Suppressor macrophage treated with lipopolysaccharide for 4 hours (primary cell): Measurements from ENCODE around the gene USHBP1.

Source experiments
- DNase-seq: peaks from one replicate; pipeline ENCODE4 v3.0.0-alpha.2; 2020

USHBP1 gene

GRCh38 chr19:17237747-17238706 lies 26.5 kb downstream of the USHBP1 start:
- DNase-seq, result no peak

DNA sequence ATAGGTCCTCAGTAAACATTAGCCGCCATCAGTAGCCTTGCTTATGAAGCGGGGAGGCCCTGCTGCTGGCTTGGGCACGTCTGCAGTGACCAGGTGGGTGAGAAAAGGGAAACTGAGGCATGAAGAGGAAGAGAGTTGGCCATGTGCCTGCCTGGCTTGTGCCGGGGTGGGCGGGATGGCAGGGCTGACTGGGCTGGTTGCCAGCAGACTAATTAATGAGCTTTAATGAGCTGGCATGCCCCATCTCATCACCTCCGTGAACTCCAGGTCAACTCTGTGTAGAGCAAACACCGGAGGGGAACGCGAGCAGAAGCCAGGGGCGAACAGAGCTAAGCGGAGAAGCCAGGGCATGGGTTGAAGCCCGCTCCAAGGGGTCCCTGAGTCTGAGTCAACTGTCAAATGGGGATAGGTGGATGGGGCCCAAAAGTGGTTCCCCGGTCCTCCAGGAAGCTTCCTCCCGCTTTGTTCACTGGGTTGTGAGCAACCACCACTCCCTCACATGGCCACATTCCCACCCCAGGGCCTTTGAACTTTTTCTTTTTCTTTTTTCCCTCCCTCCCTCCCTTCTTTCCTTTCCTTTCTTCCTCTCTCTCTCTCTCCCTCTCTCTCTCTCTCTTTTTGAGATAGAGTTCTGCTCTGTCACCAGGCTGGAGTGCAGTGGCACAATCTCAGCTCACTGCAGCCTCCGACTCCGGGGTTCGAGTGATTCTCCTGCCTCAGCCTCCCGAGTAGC lies 27.6 kb downstream of the USHBP1 start:
- no peak for DNase-seq

GRCh38 chr19:17235971-17236777 lies 28.4 kb downstream of the USHBP1 start:
- DNase-seq, result no peak

DNA sequence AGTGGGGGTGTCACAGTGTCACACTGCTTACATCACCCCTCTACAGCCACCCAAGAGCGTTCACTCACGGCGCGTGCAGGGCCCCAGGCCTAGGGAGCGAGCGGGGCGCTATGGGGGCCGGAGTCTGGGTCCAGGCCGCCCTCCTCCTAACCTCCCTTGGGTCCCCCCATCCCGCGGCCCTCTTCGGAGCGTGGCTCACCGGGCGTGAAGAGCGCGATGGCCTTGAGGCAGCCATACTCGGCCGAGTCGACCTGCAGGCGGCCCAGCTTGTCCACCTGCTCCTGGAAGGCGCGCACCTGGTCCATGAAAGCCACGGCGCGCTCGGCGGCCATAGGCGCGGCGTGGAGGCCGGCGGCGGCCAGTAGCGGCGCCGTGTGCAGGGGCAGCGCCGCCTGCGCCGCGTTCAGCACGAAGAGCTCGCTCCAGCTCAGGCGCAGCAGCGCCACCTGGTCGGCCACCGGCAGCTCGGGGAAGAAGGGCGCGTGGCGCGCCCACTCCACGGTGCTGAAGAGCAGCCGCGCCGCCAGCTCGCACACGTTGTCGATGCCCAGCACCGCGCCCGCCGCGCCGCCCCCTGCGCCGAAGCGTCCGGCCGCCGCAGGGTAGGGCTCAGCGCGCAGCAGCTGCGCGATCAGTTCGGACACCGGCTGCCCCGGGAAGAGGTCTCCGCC lies 29.1 kb downstream of the USHBP1 start:
- peak; percentile 74 for DNase-seq

DNA sequence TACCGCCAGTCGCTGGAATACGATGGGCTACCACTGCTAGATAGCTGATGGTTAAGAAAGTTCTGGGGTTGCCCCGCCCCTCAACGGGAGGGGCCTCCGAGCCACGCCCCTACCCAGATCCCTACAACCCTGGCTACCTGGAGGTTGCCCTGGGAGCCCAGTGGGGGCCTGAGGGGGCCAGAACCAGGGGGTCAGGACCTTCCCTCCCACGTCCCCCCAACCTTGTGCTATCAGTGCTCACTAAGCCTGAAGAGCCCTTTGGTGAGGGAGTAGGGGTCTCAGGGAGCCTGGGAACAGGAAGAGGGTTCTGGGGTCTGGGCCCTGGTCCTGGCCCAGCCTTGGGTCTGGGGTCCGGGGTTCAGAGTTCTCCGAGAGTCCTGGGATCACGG lies 29.6 kb downstream of the USHBP1 start:
- DNase-seq, result peak; percentile 58

DNA sequence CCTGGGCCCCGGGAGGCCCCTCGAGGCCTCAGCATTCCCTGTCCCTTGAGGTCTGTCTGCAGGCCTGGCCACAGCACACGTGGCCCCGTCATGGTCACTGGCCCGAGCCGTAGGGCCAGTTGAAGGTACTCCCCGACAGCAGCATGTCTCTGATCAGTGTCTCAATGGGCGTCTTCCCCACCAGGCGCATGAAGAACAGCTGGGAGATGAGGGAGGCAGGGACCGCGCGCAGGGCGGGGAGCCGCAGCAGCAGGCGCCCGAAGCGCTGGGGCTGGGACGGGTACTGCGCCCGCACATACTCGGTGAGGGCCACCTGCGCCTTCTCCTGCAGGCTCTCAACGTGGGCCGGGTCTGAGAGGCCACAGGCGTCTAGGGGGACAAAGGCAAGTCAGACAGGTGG lies 32.3 kb downstream of the USHBP1 start:
- no peak for DNase-seq

DNA sequence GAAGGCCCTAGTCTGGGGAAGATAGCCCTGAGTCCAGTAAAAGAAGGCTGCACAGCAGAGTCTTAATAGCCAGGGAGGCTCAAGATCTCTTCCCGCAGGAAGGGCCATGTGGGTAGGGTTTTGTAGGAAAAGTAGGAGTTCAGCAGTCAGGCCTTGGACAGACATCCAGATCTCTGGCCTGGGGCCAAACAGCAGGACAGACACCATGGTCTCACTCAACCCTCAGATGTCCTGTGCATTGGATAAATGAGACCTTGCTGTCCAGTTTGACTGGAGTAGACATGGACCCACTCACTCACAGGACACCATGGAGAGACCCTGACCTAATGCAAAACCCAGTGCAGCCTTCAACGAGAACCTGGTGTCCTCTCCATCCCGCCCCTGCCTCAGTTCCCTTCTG lies 34.7 kb downstream of the USHBP1 start:
- DNase-seq, result no peak

DNA sequence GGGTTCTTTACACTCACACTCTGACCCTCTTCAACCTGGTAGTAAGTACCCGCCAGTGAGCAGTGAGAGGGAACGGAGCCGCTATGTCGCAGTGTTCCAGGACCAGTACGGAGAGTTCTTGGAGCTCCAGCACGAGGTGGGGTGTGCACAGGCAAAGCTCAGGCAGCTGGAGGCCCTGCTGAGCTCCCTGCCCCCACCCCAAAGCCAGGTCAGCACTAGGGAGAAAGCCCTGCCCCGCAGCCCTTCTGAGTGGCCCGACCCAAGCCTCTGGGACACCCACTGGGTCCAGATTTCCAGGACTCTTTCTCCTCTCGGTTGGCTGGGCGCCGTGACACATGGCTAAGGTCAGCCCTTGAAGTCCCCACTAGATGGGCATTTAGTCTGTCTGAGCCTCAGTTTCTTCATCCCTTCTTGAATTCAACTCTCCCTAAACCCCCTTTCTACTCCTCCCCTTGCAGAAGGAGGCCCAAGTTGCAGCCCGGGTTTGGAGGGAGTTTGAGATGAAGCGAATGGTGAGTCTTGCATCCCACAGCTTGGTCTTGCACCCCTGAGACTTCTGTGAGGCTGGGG lies 36.7 kb downstream of the USHBP1 start:
- DNase-seq, result no peak

- peak; percentile 99 for DNase-seq
Observed at GRCh38 chr19:17226002-17226933, 38.3 kb downstream of the USHBP1 start, which contains the start of gene OCEL1. Gene OCEL1 (plus strand): TSS chr19:17226226. CDS start chr19:17226248, 22 bp downstream.

DNA sequence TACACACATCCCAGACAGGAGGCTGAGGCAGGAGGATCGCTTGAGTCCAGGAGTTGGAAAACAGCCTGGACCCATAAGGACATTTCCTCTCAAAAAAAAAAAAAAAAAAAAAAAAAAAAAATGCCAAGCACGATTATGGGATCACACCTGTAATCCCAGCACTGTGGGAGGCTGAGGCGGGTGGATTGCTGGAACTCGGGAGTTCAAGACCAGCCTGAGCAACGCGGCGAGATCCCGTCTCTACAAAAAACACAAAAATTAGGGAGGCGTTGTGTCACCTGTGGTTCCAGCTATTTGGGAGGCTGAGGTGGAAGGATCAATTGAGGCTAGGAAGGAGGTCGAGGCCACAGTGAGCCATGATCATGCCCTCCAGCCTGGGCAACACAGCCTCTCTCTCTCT lies 39.5 kb downstream of the USHBP1 start:
- no peak for DNase-seq

DNA sequence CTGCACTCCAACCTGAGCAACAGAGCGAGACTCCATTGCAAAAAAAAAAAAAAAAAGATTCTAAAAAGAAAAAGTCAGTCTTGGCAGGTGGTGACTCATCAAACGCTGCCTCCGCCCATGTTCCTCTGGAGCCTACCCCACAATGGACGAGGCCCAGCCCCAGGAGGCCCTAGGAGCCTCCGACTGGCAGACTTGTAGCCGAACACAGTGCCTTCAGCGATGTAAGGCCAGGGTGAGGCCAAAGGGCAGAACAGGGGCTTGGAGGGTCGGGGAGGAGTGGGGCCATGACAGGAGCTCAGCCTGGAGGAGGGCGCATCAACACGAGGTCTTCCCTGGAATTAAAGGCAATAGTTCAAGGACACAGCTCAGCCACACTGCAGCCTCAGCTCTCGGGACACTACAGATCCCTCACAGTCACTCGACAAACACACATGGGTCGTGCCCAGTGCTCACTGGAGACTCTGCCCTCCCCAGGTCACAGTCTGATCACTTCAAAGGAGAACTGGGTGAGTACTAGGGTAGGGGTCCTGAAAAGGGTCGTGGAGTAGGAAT lies 44.3 kb downstream of the USHBP1 start:
- peak; percentile 40 for DNase-seq

DNA sequence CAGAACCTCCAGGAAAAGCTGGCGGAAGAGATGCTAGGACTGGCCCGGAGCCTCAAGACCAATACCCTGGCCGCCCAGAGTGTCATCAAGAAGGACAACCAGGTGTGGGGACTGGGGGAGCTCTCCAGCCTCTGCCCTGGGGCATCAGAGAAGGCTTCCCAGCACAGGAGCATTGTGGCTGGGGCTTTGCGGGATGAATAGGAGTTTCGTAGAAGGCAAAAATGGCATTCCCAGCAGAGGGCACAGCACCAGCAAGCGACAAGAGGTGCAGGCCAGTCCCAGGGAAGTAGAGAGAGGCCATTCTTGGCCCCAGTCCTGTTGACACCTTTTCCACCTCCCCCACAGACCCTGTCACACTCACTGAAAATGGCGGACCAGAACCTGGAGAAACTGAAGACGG lies 45.3 kb downstream of the USHBP1 start:
- DNase-seq, result no peak

GRCh38 chr19:17216058-17216670 lies 48.4 kb downstream of the USHBP1 start:
- DNase-seq, result no peak

GRCh38 chr19:17215127-17215971 lies 49.2 kb downstream of the USHBP1 start, which contains the start of gene USE1:
Gene USE1 (plus strand): TSS chr19:17215357. CDS start chr19:17215406, 49 bp downstream.
- peak; percentile 94 for DNase-seq

DNA sequence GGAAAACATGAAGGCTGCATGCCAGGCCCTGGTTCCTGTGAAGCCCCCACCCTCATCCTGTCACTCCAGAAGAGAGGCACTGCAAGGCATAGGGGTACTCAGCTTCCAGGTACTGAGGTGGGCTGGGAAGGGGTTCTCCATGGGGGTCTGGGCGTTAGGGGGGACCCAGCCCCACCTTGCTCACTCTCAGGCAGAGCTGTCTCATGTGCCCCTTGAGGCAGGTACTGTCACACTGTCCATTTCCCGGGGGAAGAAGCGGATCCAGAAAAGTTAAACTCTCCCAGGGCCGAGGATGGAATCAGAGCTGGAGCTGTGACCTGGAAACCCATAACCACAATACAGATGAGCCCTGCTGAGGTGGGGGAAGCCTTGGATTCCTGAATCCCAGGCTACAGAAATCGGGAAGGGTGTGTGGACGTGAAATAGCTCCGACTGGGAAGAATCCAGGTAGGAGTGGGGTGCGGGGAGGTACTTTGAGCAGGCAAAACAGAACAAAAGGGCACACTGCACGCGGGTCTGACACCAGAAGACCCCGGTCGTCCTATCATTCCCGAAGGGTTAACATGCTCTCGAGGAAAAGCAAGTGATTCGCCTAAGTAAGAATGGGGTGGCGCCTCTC lies 49.9 kb downstream of the USHBP1 start:
- no peak for DNase-seq

DNA sequence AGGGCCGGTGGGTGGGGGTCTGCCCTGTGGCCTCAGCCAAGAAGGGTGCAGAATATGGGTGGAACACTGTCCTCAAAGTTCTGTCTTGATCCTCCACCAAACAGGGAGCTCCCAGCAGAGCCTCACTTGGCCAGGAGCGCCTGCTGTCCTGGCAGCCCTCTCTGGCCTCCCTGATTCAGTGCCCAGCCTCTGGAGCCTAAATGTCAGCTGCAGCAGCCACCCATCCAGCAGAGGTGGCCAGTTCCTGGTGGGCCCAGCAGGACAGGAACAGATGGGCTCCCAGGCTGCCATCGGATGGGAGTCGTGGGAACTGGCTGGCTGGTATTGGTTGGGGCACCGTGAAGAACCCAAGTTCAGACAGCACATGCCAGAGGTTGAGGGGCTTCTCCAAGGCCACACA lies 51.2 kb downstream of the USHBP1 start:
- DNase-seq, result no peak

DNA sequence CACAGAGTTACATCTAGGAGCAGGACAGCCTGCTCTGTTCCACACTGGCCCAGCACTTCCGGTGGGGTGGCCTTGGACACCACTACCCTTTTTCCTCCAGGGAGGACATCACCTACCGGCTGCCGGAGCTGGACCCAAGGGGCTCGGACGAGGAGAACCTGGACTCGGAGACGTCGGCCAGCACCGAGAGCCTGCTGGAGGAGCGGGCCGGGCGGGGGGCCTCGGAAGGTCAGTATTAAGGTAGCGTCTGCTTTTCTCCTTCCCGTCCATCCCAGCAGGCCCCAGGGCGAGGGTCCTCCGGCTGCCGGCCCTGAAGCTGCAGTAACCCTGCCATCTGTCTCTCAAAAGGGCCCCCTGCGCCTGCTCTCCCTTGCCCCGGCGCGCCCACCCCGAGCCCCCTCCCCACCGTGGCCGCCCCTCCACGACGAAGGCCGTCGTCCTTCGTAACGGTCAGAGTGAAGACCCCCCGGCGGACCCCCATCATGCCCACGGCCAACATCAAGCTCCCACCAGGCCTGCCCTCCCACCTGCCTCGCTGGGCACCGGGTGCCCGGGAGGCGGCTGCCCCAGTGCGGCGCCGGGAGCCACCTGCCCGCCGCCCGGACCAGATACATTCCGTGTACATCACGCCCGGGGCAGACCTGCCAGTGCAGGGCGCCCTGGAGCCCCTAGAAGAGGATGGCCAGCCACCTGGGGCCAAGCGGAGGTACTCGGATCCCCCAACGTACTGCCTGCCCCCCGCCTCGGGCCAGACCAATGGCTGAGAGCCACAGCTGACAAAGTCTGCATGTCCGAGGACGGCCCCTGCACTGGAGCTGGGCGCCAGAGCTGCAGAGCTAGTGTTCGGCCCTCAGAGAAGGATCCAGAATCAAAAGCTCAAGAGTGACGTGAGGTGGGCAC lies 52.7 kb downstream of the USHBP1 start:
- DNase-seq, result no peak

GRCh38 chr19:17210296-17210695 lies 54.2 kb downstream of the USHBP1 start:
- no peak for DNase-seq
